ENCODE data around the gene TMEM82. TPM values are rescaled to one million over a fixed set of nuclear protein-coding genes. Genes with fewer than 3 reads are reported as not detected.

TMEM82 gene
- total and polyA plus RNA-seq, 2 of the 13 experiments (the other 11 are each of a cell fraction or from before 2014, with no cell fraction given) = 0.24 to 0.97 TPM

GRCh38 chr1:15735304-15736037 is 6.8 kb upstream of the TMEM82 start:
- CTCF ChIA-PET (ENCODE audit: low intra/inter-chr PET ratio, low total read pairs) = no interaction called here
- FAIRE-seq (no peak), DNase-seq (ENCODE audit: low spot score) (no peak), ATAC-seq (peak; percentile 2; the same call in 2 of the 3 replicates)
- Histone ChIP-seq H3K27ac (ENCODE audit: extremely low read length, insufficient read depth, low read length) (no peak overlapping the region), H3K4me2 (ENCODE audit: low read depth, low read length) (peak overlapping the region; percentile 73), H3K9me3 (ENCODE audit: low read length) (no peaks in the 10 kb centered on the region), H3K4me3 (replicated peaks in 1 of 3; ENCODE audit: insufficient read depth in 1 of 3, low read depth in 2 of 3, low read length in 3 of 3) (peak overlapping the region in 1 of 3 experiments; percentile 53; a peak in 2 of 6 replicates), H2AFZ (ENCODE audit: low read length) (no peak overlapping the region), H3K79me2 (ENCODE audit: insufficient read depth, low read length) (no peaks in the 10 kb centered on the region), H3K27me3 (ENCODE audit: control insufficient read depth in 1 of 2, insufficient read depth in 2 of 2, low read length in 2 of 2) (no peaks in the 10 kb centered on the region), H3K36me3 (replicated peaks in 1 of 2; ENCODE audit: control insufficient read depth in 1 of 2, insufficient read depth in 2 of 2, low read length in 2 of 2) (peaks cover 4 to 6% of the 10 kb centered on the region in 2 experiments; a peak in 4 of 5 replicates), H3K4me1 (ENCODE audit: insufficient read depth, low read length) (peaks cover 55% of the 10 kb centered on the region), H4K20me1 (ENCODE audit: insufficient read depth, low read length) (no peaks in the 10 kb centered on the region), H3K9ac (ENCODE audit: insufficient read depth, low read depth, low read length) (peak overlapping the region; percentile 28; the same call in 1 of the 2 replicates)
- 89% methylated on average over 9 of the region's 12 CpGs for WGBS (ENCODE audit: low lambda C conversion rate)
- POLR2A ChIA-PET = interaction anchor here (1.0 to 1.4 kb wide), 3 partner anchors 12 to 152 kb away, joined by 3 to 4 read pairs (median 3); no protein-coding TSS in a partner anchor
- TF ChIP-seq AGO2 (optimal IDR thresholded peaks at IDR 0.05; ENCODE audit: low read depth, low read length) = peak; percentile 75
- peak; percentile 64; the same call in 1 of the 2 replicates for TF ChIP-seq HNRNPL (IDR thresholded peaks at IDR 0.05; ENCODE audit: low read depth, low read length)
- no peak for TF ChIP-seq IKZF1 (IDR thresholded peaks at IDR 0.05)
- TF ChIP-seq ZNF660 (CRISPR knock-in tag; IDR thresholded peaks at IDR 0.05; ENCODE audit: borderline replicate concordance, low read depth) = no peak; the same call in 1 of the 2 replicates
- 0 out of 2 replicates have a peak, but pooled peaks have one; percentile 17 for TF ChIP-seq MAX (IDR thresholded peaks at IDR 0.05)
- peak; percentile 1 for TF ChIP-seq HNRNPLL (IDR thresholded peaks at IDR 0.05; ENCODE audit: low read depth, low read length, poor library complexity, severe bottlenecking)
- intact Hi-C loops (cut with micrococcal nuclease; ENCODE audit: unreplicated experiment) (loop anchor here (5.0 kb wide), 1 partner anchor 138 kb away; no protein-coding TSS in a partner anchor), in situ Hi-C loops (cut with HindIII; ENCODE audit: extremely low pct_ligation_motif_present, low pct_unique_long_range_greater_than_20kb) (no loop called here)
- BruUV-seq (replicated peaks) = no TSS peak
